Measurements from ENCODE around the gene KCNAB1.
A peak's percentile ranks its signal among the peaks of the same experiment; 100 is the strongest.

KCNAB1 gene

DNA sequence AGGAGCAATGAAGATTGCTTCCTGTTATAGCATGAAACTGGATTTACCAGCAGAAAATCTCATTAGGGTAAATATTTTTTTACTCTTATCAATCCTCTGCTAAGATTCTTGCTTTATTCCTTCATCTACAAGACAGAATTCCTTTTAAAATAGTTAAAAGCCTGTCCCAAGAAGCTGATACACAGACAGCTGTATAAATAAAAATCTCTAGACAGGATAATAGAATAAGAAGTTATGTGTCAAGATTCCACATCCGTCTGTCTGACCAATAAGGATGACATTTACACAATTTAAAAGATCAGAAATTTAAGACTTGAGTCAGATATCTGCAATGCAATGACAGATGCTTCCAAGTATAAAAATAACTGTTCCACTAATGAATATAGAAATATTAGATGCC is 376.9 kb downstream of the KCNAB1 start:
- CTCF ChIA-PET = no interaction called here
- TF ChIP-seq, protein P1, sequence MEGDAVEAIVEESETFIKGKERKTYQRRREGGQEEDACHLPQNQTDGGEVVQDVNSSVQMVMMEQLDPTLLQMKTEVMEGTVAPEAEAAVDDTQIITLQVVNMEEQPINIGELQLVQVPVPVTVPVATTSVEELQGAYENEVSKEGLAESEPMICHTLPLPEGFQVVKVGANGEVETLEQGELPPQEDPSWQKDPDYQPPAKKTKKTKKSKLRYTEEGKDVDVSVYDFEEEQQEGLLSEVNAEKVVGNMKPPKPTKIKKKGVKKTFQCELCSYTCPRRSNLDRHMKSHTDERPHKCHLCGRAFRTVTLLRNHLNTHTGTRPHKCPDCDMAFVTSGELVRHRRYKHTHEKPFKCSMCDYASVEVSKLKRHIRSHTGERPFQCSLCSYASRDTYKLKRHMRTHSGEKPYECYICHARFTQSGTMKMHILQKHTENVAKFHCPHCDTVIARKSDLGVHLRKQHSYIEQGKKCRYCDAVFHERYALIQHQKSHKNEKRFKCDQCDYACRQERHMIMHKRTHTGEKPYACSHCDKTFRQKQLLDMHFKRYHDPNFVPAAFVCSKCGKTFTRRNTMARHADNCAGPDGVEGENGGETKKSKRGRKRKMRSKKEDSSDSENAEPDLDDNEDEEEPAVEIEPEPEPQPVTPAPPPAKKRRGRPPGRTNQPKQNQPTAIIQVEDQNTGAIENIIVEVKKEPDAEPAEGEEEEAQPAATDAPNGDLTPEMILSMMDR (conservative IDR thresholded peaks at IDR 0.05; ENCODE audit: low read depth) = no peak
- no peak for DNase-seq (ENCODE audit: low spot score)
- H3K27ac ChIP-seq = no peak overlapping the region
- POLR2A ChIA-PET (ENCODE audit: low non-redundant PET) = no interaction called here

DNA sequence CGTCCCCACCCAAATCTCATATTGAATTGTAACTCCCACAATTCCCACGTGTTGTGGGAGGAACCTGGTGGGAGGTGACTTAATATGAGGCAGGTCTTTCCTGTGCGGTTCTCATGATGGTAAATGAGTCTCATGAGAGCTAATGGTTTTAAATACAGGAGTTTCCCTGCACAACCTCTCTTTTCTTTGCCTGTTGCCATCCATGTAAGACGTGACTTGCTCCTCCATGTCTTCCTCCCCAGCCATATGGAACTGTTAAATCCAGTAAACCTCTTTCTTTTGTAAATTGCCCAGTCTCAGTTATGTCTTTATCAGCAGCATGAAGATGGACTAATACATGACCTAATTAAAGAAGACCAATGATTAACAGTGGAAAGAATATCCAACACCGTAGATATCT is 377.9 kb downstream of the KCNAB1 start:
- ChIA-PET CTCF (no interaction called here), POLR2A (ENCODE audit: low non-redundant PET) (no interaction called here)

DNA sequence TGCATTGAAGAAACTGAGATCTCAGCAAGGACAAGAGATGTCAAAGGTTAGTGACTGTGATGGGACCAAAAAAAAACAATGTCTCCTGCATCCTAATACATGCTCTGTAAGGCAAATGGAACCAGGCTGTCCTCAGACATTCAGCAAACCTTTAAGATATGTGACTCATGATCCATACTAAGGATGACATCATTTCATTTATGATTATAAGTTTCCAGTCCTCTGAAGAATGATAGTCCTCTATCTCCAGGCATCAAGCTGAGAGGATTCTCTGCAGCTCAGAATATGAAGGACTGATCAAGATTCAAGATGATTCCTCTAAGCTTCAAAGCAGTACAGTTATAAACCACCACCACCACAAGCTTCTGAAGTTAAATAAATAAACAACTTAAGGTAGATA is 386.9 kb downstream of the KCNAB1 start:
- ChIA-PET POLR2A (ENCODE audit: low non-redundant PET) (no interaction called here), CTCF (interaction anchor here (0.7 to 0.8 kb wide), 2 partner anchors 356 to 497 kb away, joined by 3 read pairs; no protein-coding TSS in a partner anchor)
- TF ChIP-seq, protein P1 (conservative IDR thresholded peaks at IDR 0.05; ENCODE audit: low read depth) = no peak
- no peak overlapping the region for H3K27ac ChIP-seq
- DNase-seq (ENCODE audit: low spot score) = peak; percentile 20

More for the DNA sequence above, 377.9 kb downstream of the KCNAB1 start:
- TF ChIP-seq, protein P1 (conservative IDR thresholded peaks at IDR 0.05; ENCODE audit: low read depth) = no peak
- H3K27ac ChIP-seq = no peak overlapping the region
- DNase-seq (ENCODE audit: low spot score) = no peak

DNA sequence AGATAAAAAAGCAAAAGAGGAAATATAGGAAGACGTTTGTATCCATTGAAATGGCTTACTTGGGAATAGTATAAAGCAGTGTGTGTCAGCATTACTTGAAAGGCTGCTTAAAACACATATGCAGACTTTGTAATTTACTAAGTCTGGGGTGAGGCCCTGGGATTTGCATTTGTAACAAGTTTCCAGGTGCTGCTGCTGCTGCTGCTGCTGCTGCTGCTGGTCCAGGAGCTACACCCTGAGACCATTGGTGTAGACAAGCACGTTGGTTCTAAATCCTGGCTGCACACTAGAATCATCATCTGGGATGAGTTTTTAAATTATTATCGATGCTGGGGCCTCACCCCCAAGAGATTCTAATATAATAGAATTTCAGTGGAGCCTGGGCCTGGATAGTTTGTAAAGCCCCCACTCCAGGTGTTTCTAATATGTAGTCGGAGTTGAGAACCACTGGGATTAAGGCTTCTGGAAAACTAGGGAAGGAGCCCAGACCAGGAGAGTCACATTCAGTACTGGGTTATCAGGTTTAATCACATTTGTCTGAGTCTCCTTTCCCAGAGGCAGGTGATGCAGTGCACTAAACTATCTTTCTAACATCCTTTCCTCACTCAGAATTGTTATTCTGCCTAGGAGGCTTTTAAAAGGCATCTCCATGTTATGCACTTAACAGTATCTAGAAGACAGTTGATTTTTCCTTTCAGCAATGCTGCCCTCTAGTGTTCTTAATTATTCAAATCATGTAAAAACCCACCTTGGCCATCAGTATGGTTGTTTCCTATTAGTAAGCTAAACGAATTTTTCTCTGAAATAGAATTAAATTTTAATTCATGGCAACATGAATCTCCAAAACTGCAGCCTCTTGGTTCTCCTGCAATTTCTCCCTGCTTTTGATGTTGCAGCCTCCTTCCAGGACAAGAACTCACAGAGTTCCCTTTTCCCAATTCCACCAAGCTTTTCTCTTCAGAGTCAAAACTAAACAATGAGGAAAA is 389.1 kb downstream of the KCNAB1 start:
- CTCF ChIA-PET = interaction anchor here (0.6 to 2.5 kb wide), 20 partner anchors 8 to 977 kb away, joined by 3 to 27 read pairs (median 4); no protein-coding TSS in a partner anchor
- TF ChIP-seq, protein P1 (conservative IDR thresholded peaks at IDR 0.05; ENCODE audit: low read depth) = peak; percentile 61
- DNase-seq (ENCODE audit: low spot score) = peak; percentile 56
- no peak overlapping the region for H3K27ac ChIP-seq
- POLR2A ChIA-PET (ENCODE audit: low non-redundant PET) = interaction anchor here (0.7 kb wide), 1 partner anchor 352 kb away, joined by 3 read pairs; no protein-coding TSS in a partner anchor

DNA sequence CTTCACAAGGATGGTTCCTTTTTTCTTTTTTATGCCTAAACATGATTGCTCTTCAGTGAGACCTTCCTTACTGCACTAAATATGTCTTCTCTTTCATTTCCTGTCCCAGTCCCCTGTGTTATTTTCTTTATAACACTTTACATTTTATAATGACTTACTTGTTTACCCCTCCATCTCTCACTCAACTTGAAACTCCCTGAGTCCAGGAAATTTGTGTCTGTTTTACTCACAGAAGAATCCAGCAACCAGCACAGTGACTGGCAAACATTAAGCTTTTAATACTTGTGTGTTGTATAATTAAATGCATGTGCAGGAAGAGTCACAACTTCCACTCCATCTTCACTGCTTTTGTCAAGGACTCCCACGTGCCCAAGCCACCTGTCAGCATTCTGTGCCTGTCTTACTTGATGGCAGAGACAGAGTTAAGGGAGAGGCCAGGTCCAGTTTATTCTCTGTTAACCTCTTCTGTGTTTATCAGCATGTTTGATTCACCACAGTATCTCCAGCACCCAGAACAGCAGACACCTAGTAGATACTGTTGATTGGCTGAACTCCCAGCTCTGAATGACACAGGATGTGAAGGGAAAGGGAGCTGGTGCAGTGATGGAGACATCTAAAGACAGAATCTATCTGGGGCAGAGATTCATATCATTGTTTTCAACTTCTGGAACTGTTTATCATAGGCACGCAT is 391.8 kb downstream of the KCNAB1 start:
- POLR2A ChIA-PET (ENCODE audit: low non-redundant PET) = no interaction called here
- CTCF ChIA-PET = interaction anchor here (0.7 kb wide), 1 partner anchor 558 kb away, joined by 3 read pairs; no protein-coding TSS in a partner anchor
- no peak for DNase-seq (ENCODE audit: low spot score)
- TF ChIP-seq, protein P1 (conservative IDR thresholded peaks at IDR 0.05; ENCODE audit: low read depth) = no peak
- H3K27ac ChIP-seq = no peak overlapping the region

DNA sequence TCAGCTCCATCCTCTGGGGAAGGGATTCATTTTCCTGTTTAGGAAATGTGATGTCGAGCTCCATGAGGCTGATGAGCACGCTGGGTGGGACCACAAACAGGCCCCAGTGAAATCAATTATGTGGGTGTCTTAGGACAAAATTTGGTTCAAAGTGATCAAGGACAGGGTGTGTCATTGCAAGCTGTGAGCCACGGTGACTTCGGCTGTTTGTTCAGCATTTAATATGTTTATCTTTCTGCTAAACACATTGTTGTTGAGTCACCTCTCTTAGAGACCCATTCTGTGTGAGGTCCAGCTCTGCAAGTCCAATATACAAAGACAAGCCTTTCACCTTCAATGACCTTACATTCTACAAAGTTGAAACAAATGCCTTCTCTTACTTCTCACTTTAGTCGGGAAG is 393.2 kb downstream of the KCNAB1 start:
- TF ChIP-seq, protein P1 (conservative IDR thresholded peaks at IDR 0.05; ENCODE audit: low read depth) = no peak
- no peak overlapping the region for H3K27ac ChIP-seq
- DNase-seq (ENCODE audit: low spot score) = no peak
- ChIA-PET POLR2A (ENCODE audit: low non-redundant PET) (no interaction called here), CTCF (no interaction called here)

Measured in RWPE1 (cell line).